Gastroesophageal sphincter (tissue), 4 donors: Measurements from ENCODE around the gene PLEKHA7. TPM values are rescaled to one million over a fixed set of nuclear protein-coding genes. Genes with fewer than 3 reads are reported as not detected.

Experiments used
- ATAC-seq: fragments of 150-250 bp; one replicate; pipeline ENCODE4 v1.9.1; 2016; ENCODE audit warnings: mild to moderate bottlenecking, moderate library complexity
- H3K27ac ChIP-seq, 4 donors: fragments of 200-600 bp; sonication (generic) in 3 of 4; 1 replicate in 3 of 4; 2 replicates in 1 of 4; pipeline ENCODE4 v1.5.1; 2016 to 2019
- H3K27me3 ChIP-seq: fragments of 200-600 bp; sonication (generic); one replicate; pipeline ENCODE4 v1.5.1; 2019
- H3K36me3 ChIP-seq, 2 donors: fragments of 200-600 bp; sonication (generic); one replicate each; pipeline ENCODE4 v1.5.1; 2019; ENCODE audit warnings: control low read depth in 1 of 2
- H3K4me1 ChIP-seq, 3 donors: fragments of 200-600 bp; sonication (generic); 1 replicate in 2 of 3; 2 replicates in 1 of 3; pipeline ENCODE4 v1.5.1; 2016 to 2019; ENCODE audit warnings: control low read depth in 2 of 3
- H3K4me3 ChIP-seq, 2 donors: fragments of 200-600 bp; sonication (generic); one replicate each; pipeline ENCODE4 v1.5.1; 2019; ENCODE audit warnings: mild to moderate bottlenecking in 1 of 2, moderate library complexity in 1 of 2
- H3K9me3 ChIP-seq, 3 donors: fragments of 200-600 bp; sonication (generic); one replicate each; pipeline ENCODE4 v1.5.1; 2017 to 2019; ENCODE audit warnings: control low read depth in 2 of 3
- EP300 ChIP-seq: sonication (generic); formaldehyde crosslinking; IDR thresholded peaks from one replicate; pipeline ENCODE4 v1.6.1; 2017; ENCODE audit warnings: antibody characterized with exemption, mild to moderate bottlenecking
- POLR2A ChIP-seq, 2 donors: fragments of 450-650 bp; IDR thresholded peaks; one replicate each; pipeline ENCODE4 v1.6.1; 2017; ENCODE audit warnings: antibody characterized with exemption in 2 of 2, mild to moderate bottlenecking in 2 of 2, moderate library complexity in 1 of 2
- POLR2AphosphoS5 ChIP-seq: sonication (generic); formaldehyde crosslinking; IDR thresholded peaks from one replicate; pipeline ENCODE4 v1.6.1; 2017; ENCODE audit warnings: antibody characterized with exemption
- WGBS, 2 donors: methylation state at CpG; one replicate each; pipeline ENCODE4 v1.1.5; 2018; ENCODE audit warnings: low coverage in 1 of 2; 5-methylcytosine and 5-hydroxymethylcytosine counted together
- total RNA-seq, 4 donors: library from RNA; depleted of rRNA; stranded (reverse); fragments of >200 nt; gene quantifications; one replicate each; pipeline ENCODE4 v1.1.0, GENCODE V29; 2016
- TF ChIP-seq, protein P1 (sequence below), 4 experiments: fragments of 200-600 bp in 2 of 4; fragments of 450-650 bp in 2 of 4; sonication (generic) in 1 of 4; IDR thresholded peaks; one replicate each; pipeline ENCODE4 v1.5.1; 2017 to 2019; ENCODE audit warnings: antibody characterized with exemption in 4 of 4, mild to moderate bottlenecking in 2 of 4, moderate library complexity in 2 of 4

The PLEKHA7 gene
- total RNA-seq, 4 donors from 2014 or later = 8.6 to 13.2 (median 12.2) TPM

DNA sequence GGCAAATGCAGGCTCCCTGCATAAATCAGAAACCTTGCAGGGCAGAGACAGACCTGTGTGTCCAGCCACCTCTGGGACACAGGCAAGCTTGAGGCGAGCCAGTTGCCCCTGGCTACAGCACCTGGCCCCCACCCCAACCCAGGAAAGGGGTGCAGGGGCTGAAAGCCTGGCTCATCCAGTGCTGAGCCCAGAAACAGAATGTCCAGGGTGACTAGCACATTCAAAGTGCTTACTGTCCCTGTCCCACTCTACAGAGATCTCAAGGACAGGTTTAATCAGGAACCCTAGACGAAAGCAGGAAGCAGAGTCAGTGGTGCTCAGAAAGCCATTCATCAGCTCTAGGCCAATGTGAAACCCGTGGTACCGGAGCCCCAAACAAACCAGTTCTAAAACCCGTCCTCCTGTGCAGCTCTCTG is 31.9 kb downstream of the PLEKHA7 start:
- no peak for ATAC-seq
- Histone ChIP-seq H3K36me3 (no peaks in the 10 kb centered on the region), H3K4me1 (peaks cover 0 to 13% (median 0%) of the 10 kb centered on the region in 3 donors), H3K27ac (peak overlapping the region in 3 of 4 donors; percentile 43 to 57 (median 46)), H3K9me3 (no peaks in the 10 kb centered on the region), H3K27me3 (no peaks in the 10 kb centered on the region), H3K4me3 (no peak overlapping the region)
- no peak for TF ChIP-seq EP300
- TF ChIP-seq POLR2A (IDR thresholded peaks at IDR 0.05) = no peak
- TF ChIP-seq POLR2AphosphoS5 = no peak
- TF ChIP-seq, protein P1, sequence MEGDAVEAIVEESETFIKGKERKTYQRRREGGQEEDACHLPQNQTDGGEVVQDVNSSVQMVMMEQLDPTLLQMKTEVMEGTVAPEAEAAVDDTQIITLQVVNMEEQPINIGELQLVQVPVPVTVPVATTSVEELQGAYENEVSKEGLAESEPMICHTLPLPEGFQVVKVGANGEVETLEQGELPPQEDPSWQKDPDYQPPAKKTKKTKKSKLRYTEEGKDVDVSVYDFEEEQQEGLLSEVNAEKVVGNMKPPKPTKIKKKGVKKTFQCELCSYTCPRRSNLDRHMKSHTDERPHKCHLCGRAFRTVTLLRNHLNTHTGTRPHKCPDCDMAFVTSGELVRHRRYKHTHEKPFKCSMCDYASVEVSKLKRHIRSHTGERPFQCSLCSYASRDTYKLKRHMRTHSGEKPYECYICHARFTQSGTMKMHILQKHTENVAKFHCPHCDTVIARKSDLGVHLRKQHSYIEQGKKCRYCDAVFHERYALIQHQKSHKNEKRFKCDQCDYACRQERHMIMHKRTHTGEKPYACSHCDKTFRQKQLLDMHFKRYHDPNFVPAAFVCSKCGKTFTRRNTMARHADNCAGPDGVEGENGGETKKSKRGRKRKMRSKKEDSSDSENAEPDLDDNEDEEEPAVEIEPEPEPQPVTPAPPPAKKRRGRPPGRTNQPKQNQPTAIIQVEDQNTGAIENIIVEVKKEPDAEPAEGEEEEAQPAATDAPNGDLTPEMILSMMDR (IDR thresholded peaks at IDR 0.05) = no peak
- WGBS, 2 donors = 63% methylated on average over 5 of the region's 5 CpGs; no CpG with 5 or more reads in 1 of the 2 donors

DNA sequence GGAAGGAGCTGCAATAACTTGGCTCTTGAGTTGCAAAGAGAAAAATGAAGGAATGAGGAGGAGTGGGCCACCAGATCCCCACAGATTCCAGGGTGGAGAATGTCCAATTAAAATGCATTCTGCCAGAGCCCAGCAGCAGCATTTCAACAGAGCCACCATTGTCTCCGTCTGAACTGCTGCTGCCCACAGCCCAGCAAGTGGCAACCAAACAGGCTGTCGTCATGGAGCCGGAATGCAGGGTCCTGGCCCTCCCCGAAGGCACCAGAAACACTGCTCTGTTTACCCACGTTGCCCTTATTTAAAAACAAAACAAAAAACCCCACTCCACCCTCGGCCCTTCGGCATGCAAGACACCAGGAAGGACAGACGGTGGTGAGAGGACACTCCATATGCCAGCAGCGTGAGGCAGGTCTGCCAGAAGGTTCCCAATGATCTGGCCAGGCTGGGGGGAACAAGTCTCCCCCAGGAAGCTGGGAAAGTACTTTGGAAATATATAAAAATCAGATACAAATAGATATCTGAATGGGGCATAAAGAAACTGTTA is 32.5 kb downstream of the PLEKHA7 start:
- WGBS, 2 donors = 39% methylated on average over 8 of the region's 9 CpGs; no CpG with 5 or more reads in 1 of the 2 donors
- TF ChIP-seq EP300 (no peak), POLR2AphosphoS5 (no peak), POLR2A (IDR thresholded peaks at IDR 0.05) (no peak)
- TF ChIP-seq, protein P1 (IDR thresholded peaks at IDR 0.05) = no peak
- no peaks in the 10 kb centered on the region for H3K27me3 ChIP-seq
- H3K4me3 ChIP-seq = no peak overlapping the region
- no peaks in the 10 kb centered on the region for H3K36me3 ChIP-seq
- H3K27ac ChIP-seq = peak overlapping the region in 3 of 4 donors; percentile 43 to 57 (median 46)
- no peaks in the 10 kb centered on the region for H3K9me3 ChIP-seq
- peak; percentile 47 for ATAC-seq
- H3K4me1 ChIP-seq = peaks cover 0 to 8% (median 0%) of the 10 kb centered on the region in 3 donors

DNA sequence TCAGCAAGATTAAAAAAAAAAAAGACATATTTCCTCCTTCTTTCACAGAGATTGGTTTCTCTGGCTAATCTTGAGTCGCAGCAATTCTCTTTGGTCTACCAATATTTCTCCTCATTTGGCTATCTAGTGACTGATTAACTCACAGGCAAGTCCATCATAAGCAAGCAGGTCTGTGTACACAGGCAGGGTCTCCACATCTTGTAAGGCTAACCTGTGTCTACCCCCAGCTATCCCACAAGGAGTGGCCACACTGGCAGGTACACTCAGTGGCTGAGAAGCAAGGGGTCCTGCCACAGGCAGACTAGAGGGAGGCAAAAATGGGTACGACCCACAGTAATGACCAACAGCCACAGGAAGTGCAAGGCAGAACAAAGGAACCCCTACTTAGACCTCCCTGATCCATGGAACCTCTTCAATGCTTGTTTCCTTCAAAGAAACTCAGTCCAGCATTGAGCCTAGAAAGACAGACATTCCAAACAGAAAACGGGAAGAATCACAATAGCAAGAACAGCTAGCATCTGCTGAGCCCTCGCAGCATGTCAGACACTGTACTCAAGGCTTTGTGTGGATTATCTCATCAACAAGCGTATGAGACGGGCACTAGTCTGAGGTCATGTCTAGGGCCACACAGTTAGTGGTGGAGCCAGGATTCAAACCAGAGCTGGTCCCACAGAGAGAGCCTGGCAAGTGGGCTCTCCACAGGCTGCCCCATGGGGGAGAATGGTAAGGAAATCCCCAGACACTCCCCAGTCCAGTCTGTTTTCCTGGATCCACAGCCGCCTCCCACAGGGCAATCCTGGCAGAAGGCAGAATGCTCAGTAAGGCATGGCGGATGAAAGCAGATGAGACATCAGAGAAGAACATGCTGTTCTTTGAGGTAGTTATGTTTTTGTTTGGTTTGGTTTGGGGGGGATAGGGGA is 34.3 kb downstream of the PLEKHA7 start:
- no peaks in the 10 kb centered on the region for H3K36me3 ChIP-seq
- H3K27me3 ChIP-seq = no peaks in the 10 kb centered on the region
- WGBS, 2 donors = 86 to 88% methylated on average over 6 of the region's 8 CpGs
- H3K4me1 ChIP-seq = no peaks in the 10 kb centered on the region
- no peak overlapping the region for H3K4me3 ChIP-seq
- TF ChIP-seq POLR2A (IDR thresholded peaks at IDR 0.05) (no peak), POLR2AphosphoS5 (no peak), EP300 (no peak)
- TF ChIP-seq, protein P1 (IDR thresholded peaks at IDR 0.05) = no peak
- H3K9me3 ChIP-seq = no peaks in the 10 kb centered on the region
- H3K27ac ChIP-seq = peak overlapping the region in 1 of 4 donors; percentile 19
- no peak for ATAC-seq

DNA sequence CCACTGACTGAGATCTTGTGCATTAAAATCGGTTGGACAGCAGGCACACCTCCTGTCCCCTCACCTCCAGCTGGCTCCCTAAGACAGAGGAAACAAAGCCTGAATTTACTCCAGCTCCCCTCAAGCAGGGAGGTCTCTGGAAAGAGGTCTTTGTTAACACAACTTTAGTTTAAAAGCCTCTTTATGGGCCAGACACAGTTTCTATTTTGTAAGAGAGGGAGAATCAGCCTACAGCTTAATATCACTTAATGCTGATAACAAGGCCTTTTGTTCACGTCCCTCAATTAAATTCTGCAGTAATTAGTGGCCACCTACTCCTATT is 36.3 kb downstream of the PLEKHA7 start:
- WGBS, 2 donors = 42 to 50% methylated on average over 1 to 2 of the region's 2 CpGs
- TF ChIP-seq POLR2AphosphoS5 = no peak
- TF ChIP-seq, protein P1 (IDR thresholded peaks at IDR 0.05) = no peak
- TF ChIP-seq EP300 = no peak
- TF ChIP-seq POLR2A (IDR thresholded peaks at IDR 0.05) = no peak
- H3K9me3 ChIP-seq = no peaks in the 10 kb centered on the region
- H3K36me3 ChIP-seq = no peaks in the 10 kb centered on the region
- no peak overlapping the region for H3K4me3 ChIP-seq
- no peak for ATAC-seq
- H3K4me1 ChIP-seq = no peaks in the 10 kb centered on the region
- H3K27ac ChIP-seq = no peak overlapping the region
- H3K27me3 ChIP-seq = no peaks in the 10 kb centered on the region
